ENCODE data around the gene ANAPC16. TPM values are rescaled to one million over a fixed set of nuclear protein-coding genes. Genes with fewer than 3 reads are reported as not detected.

ANAPC16 gene
- 100 to 1,000 TPM in 1 of 3 donors, 10 to 100 TPM in 2; 72.1 to 126 (median 83.5) TPM for total RNA-seq
- long read RNA-seq, donor 1, transcript ANAPC16-205 (5 exons, 3,567 nt) = minor isoform, 31 of 186 reads
- long read RNA-seq, donor 1, transcript ANAPC16-201 (4 exons, 3,195 nt) = major isoform, 65 of 186 reads
- long read RNA-seq, donor 1, partial matches to known transcripts = 27 of 186 reads
- long read RNA-seq, donor 1, other reads (novel, unspliced or antisense) = 60 of 186 reads
- long read RNA-seq, donor 2, transcript ANAPC16-203 (3 exons, 734 nt) = minor isoform, 14 of 116 reads
- long read RNA-seq, donor 2, transcript ANAPC16-201 (4 exons, 3,195 nt) = major isoform, 39 of 116 reads
- long read RNA-seq, donor 2, partial matches to known transcripts = 20 of 116 reads
- long read RNA-seq, donor 2, other reads (novel, unspliced or antisense) = 41 of 116 reads

- no peak for TF ChIP-seq CTCF (IDR thresholded peaks at IDR 0.05)
- Histone ChIP-seq H3K36me3 (ENCODE audit: low read depth) (peaks cover 4% of the 10 kb centered on the region), H3K4me3 (peak within 1 kb of the TSS; percentile 36), H3K4me1 (ENCODE audit: low read depth) (peaks cover 27% of the 10 kb centered on the region), H3K9me3 (no peaks in the 10 kb centered on the region)
- ATAC-seq (peak; percentile 99), DNase-seq (peak; percentile 92 to 96 (median 95))
- intact Hi-C loops (cut with DNase I, micrococcal nuclease) = loop anchor here in 1 of 2 donors (10.0 kb wide), 1 partner anchor 119 kb away; no protein-coding TSS in a partner anchor
Measured at GRCh38 chr10:72215611-72216549, at the start of gene ANAPC16, which contains the start of gene ASCC1. ANAPC16 (plus strand) TSS chr10:72216012; CDS start chr10:72223915, 7,903 bp downstream. ASCC1 (minus strand) TSS chr10:72216276; CDS start chr10:72213298, 2,978 bp downstream.

GRCh38 chr10:72167118-72167517, 48.7 kb upstream of the ANAPC16 start:
- DNase-seq (no peak), ATAC-seq (no peak)
- H3K4me3 ChIP-seq = no peak overlapping the region
- intact Hi-C loops (cut with DNase I, micrococcal nuclease) = no loop called here
- no peak for TF ChIP-seq CTCF (IDR thresholded peaks at IDR 0.05)
- H3K4me1 ChIP-seq (ENCODE audit: low read depth) = peaks cover 7% of the 10 kb centered on the region
- H3K36me3 ChIP-seq (ENCODE audit: low read depth) = no peaks in the 10 kb centered on the region
- H3K9me3 ChIP-seq = no peaks in the 10 kb centered on the region

- intact Hi-C loops (cut with DNase I, micrococcal nuclease) = no loop called here
- H3K4me1 ChIP-seq (ENCODE audit: low read depth) = peaks cover 7% of the 10 kb centered on the region
- ATAC-seq = peak; percentile 93
- peak; percentile 82 to 87 (median 82) for DNase-seq
- H3K36me3 ChIP-seq (ENCODE audit: low read depth) = no peaks in the 10 kb centered on the region
- TF ChIP-seq CTCF (IDR thresholded peaks at IDR 0.05) = no peak
- H3K9me3 ChIP-seq = no peaks in the 10 kb centered on the region
- H3K4me3 ChIP-seq = no peak overlapping the region
Measured at GRCh38 chr10:72170263-72170662, 45.5 kb upstream of the ANAPC16 start.

- intact Hi-C loops (cut with DNase I, micrococcal nuclease) = no loop called here
- DNase-seq = no peak
- TF ChIP-seq CTCF (IDR thresholded peaks at IDR 0.05) = no peak
- no peak overlapping the region for H3K4me3 ChIP-seq
- H3K36me3 ChIP-seq (ENCODE audit: low read depth) = no peaks in the 10 kb centered on the region
- H3K9me3 ChIP-seq = no peaks in the 10 kb centered on the region
- no peak for ATAC-seq
- peaks cover 7% of the 10 kb centered on the region for H3K4me1 ChIP-seq (ENCODE audit: low read depth)
Measured at GRCh38 chr10:72170733-72171132, 45.1 kb upstream of the ANAPC16 start.

- peaks cover 7% of the 10 kb centered on the region for H3K4me1 ChIP-seq (ENCODE audit: low read depth)
- TF ChIP-seq CTCF (IDR thresholded peaks at IDR 0.05) = no peak
- H3K4me3 ChIP-seq = no peak overlapping the region
- no peaks in the 10 kb centered on the region for H3K9me3 ChIP-seq
- peak in 2 of 3 donors; percentile 56 to 60 for DNase-seq
- intact Hi-C loops (cut with DNase I, micrococcal nuclease) = no loop called here
- ATAC-seq = peak; percentile 96
- H3K36me3 ChIP-seq (ENCODE audit: low read depth) = no peaks in the 10 kb centered on the region
Measured at GRCh38 chr10:72171175-72171630, 44.6 kb upstream of the ANAPC16 start.
